ENCODE results near the gene RBP3.

Gene RBP3

GRCh38 chr10:47325303-47326291 lies 22.6 kb upstream of the RBP3 start:
- no peak for TF ChIP-seq CTCF (IDR thresholded peaks at IDR 0.05; ENCODE audit: low read depth, low read length)
- DNase-seq (ENCODE audit: extremely low read depth, low read depth), result no peak

GRCh38 chr10:47326306-47326926 lies 21.7 kb upstream of the RBP3 start:
- DNase-seq (ENCODE audit: extremely low read depth, low read depth), result no peak
- no peak for TF ChIP-seq CTCF (IDR thresholded peaks at IDR 0.05; ENCODE audit: low read depth, low read length)

- TF ChIP-seq CTCF (IDR thresholded peaks at IDR 0.05; ENCODE audit: low read depth, low read length), result no peak
- DNase-seq (ENCODE audit: extremely low read depth, low read depth), result no peak
Observed at GRCh38 chr10:47326927-47327330, 21.2 kb upstream of the RBP3 start.

GRCh38 chr10:47329855-47330254 lies 18.3 kb upstream of the RBP3 start:
- no peak for DNase-seq (ENCODE audit: extremely low read depth, low read depth)
- no peak for TF ChIP-seq CTCF (IDR thresholded peaks at IDR 0.05; ENCODE audit: low read depth, low read length)

- DNase-seq (ENCODE audit: extremely low read depth, low read depth), result no peak
- TF ChIP-seq CTCF (IDR thresholded peaks at IDR 0.05; ENCODE audit: low read depth, low read length), result no peak
Observed at GRCh38 chr10:47330366-47330765, 17.8 kb upstream of the RBP3 start.

- no peak for DNase-seq (ENCODE audit: extremely low read depth, low read depth)
- no peak for TF ChIP-seq CTCF (IDR thresholded peaks at IDR 0.05; ENCODE audit: low read depth, low read length)
Observed at GRCh38 chr10:47330804-47331203, 17.4 kb upstream of the RBP3 start.

GRCh38 chr10:47331491-47331890 lies 16.7 kb upstream of the RBP3 start:
- no peak for DNase-seq (ENCODE audit: extremely low read depth, low read depth)
- TF ChIP-seq CTCF (IDR thresholded peaks at IDR 0.05; ENCODE audit: low read depth, low read length), result no peak
